Measurements from ENCODE around the gene CNFN.

CNFN gene

DNA sequence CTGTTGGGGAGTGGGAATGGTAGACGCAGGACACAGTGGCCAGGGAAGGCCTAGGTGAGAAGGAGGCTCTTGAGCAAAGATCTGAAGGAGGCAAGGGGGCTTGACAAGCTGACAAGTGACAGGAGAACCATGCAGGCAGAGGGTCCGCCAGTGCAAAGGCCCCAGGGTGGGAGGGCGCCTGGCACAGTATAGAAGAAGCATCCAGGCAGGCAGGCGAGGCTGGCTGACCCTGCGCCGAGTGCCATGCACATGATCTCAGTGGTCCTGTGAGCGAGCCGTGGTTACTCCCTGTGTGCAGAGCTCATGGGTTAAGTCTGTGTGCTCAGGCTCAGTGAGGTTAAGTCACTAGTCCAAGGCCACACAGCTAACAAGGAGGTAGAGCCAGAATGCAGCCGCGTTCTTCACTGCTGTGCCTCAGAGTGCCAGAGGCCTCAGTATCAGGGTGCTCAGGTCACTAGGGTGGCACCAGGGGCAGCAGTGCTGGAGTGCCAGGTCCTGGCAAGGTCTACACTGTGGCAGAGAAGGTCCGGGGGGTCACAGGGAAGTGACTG is 15.2 kb downstream of the CNFN start:
- no peak for DNase-seq (ENCODE audit: low spot score)

GRCh38 chr19:42370626-42371175 is 19.4 kb downstream of the CNFN start:
- no peak for DNase-seq (ENCODE audit: low spot score)

DNA sequence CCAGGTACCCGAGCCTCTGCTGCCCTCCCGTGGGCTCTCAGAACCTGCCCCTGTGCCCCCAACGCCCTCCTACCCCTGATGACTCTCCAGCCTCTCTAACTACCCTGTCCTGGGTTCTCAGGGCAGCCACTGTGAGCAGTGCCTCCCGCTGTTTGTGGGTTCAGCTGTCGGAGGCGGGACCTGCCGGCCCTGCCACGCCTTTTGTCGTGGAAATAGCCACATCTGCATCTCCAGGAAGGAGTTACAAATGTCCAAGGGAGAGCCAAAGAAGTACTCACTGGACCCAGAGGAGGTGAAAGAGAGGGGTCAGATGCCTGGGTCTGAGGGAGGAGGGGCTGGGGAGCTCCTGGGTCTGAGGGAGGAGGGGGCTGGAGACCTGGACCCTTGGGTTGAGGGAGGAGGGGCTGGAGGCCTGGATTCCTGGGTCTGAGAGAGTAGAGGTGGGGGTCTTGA is 20.0 kb downstream of the CNFN start:
- no peak for DNase-seq (ENCODE audit: low spot score)

DNA sequence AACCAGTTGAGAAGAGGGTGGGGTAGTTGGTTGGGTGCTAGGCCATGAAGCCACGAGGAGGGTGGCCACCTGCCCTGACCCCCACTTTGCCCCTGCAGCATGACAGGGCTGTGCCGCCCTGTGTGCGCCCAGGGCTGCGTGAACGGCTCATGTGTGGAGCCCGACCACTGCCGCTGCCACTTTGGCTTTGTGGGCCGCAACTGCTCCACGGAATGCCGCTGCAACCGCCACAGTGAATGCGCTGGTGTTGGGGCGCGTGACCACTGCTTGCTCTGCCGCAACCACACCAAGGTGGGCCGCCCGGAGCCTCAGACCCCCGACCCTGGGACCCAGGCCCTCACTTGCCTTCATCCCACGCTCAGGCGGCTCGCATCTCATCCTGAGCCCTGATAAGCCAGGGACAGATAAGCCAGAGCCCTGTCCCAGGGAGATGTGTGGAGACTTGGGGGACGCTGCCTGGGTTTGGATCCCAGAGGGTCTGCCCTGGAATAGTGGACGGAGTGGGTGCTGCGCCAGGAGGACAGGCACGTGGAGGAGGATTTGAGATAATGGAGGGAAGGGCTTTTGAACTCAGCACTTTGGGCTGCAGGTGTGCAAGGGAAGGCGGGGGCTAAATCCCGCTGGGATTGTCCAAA is 20.5 kb downstream of the CNFN start:
- no peak for DNase-seq (ENCODE audit: low spot score)

GRCh38 chr19:42368765-42369164 is 21.3 kb downstream of the CNFN start:
- no peak for DNase-seq (ENCODE audit: low spot score)

- DNase-seq (ENCODE audit: low spot score), result no peak
These were observed 21.7 kb downstream of the CNFN start for GRCh38 chr19:42368360-42368759.

GRCh38 chr19:42367929-42368328 is 22.2 kb downstream of the CNFN start:
- no peak for DNase-seq (ENCODE audit: low spot score)

DNA sequence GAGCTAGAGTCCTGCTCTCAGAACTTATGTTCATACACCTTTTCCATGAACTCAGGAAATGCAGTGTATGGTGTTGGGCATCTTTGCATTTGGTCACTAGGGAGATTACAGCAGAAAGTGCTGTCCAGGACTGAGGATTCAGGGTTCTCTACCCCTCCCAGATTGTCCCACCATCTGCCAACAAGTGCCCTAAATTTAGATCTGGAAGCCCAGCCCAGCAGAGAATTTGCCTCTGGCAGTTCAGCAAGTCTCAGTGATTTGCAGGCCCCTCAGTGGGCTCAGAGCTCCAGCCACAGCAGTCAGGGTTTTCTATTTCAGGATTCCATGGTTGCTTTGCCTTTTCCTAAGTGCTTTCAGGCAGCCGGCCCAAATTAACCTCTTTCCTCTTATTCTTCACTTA is 23.4 kb downstream of the CNFN start:
- no peak for DNase-seq (ENCODE audit: low spot score)

DNA sequence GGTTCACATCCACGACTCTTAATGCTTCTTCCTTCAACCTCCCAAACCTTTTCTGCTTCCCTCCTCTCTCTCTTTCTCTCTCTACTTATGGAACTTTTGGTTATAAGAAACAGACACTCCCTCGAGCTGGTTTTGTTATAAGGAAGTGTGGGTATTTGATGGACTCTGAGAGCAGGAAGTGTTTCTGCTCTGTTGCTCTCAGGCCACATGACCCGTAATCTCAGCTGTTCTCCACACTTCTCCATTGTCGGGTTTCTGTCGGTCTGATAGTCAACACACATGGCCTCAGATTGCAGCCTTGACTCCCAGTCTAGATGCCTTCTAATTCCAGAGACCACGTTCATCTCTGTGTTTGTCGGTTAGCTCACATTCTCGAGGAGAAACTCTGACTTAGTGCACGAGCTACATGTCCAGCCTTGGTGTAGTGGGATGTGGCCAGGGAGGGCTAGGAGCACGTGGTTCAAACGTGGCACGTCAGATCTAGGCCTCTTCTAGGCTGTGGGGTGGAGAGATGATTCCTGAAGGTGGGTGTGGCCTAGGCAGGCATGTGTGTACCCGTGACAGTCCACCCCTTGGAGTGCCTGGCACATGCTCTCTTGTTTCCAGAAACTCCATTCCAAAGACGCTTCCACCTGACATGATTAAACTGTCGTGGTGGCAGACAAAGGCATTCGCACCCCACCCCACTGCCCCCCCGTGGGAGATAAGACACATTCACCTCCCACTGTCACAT is 26.3 kb downstream of the CNFN start:
- DNase-seq (ENCODE audit: low spot score), result no peak

DNA sequence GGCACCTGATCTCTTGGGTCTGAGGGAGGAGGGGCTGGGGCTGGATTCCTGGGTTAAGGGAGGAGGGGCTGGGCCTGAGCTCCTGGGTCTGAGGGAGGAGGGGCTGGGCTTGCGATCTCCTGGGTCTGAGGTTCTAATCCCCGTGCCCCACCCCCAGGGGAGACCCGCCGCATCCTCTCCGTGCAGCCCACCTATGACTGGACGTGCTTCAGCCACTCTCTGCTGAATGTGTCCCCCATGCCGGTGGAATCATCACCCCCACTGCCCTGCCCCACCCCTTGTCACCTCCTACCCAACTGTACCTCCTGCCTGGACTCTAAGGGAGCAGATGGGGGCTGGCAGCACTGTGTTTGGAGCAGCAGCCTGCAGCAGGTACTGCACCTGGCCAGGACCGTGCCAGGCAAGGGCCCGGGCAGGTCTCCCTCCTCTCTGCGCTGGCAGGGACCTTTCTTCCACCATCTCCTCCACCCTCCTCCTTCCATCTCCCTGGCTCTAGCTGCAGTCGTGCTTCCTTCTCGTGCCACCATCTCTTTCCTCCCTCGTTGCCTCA is 27.1 kb downstream of the CNFN start:
- DNase-seq (ENCODE audit: low spot score), result no peak

DNA sequence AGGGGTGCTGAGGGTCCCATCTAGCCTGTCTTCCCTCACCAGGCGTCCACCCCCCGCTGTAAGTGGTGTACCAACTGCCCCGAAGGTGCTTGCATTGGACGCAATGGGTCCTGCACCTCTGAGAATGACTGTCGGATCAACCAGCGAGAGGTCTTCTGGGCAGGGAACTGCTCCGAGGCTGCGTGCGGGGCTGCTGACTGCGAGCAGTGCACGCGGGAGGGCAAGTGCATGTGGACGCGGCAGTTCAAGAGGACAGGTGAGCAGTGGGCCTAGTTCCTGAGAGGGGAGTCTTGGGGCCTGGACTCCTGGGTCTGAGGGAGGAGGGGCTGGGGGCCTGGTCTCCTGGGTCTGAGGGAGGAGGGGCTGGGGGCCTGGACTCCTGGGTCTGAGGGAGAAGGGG is 27.8 kb downstream of the CNFN start:
- no peak for DNase-seq (ENCODE audit: low spot score)

DNA sequence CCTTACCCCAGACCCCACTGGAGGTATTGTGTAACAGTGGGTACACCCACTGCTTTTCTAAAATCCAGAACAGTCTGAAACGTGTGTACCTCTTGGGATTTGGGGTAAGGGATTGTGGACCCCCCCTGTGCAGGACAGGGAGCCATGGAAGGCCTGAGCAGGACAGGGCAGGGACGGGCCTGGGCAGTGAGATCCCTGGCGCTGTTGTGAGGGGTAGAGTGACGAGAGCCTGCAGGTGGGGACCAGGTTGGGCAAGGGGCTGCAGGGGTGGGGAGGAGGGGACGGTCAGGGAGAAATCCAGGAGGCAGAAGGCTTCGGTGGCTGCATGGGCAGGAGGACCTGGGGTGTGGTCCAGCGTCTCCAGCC is 28.6 kb downstream of the CNFN start:
- no peak for DNase-seq (ENCODE audit: low spot score)

DNA sequence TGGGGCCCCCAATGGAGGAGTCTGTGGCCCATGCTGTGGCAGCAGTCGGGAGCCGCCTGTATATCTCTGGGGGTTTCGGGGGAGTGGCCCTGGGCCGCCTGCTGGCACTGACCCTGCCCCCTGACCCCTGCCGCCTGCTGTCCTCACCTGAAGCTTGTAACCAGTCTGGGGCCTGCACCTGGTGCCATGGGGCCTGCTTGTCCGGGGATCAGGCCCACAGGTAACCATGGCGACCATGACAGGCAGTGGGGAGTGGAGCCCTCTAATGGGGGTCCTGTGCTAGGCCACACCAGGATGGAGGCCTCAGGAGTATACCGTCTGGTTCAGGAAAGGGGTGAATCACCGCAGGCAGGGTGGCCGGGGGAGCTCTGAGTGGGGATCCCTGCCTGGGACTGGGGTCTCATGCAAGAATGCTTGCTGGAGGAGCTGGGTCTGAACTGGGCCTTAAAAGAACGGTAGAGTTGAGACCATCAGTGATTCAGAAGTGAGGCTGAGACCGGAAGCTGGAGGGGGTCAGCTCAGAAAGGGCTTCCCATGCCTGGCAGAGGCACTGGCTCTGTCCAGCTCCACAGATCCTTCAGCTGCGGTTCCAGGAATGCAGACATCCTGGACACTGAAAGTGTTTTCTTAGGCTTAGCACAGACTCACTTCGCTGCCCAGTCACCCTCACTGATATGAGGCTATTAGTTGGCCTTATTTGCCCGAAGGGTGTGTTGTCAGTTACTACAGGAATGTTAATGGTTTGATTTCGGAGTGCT is 29.1 kb downstream of the CNFN start:
- DNase-seq (ENCODE audit: low spot score), result no peak

DNA sequence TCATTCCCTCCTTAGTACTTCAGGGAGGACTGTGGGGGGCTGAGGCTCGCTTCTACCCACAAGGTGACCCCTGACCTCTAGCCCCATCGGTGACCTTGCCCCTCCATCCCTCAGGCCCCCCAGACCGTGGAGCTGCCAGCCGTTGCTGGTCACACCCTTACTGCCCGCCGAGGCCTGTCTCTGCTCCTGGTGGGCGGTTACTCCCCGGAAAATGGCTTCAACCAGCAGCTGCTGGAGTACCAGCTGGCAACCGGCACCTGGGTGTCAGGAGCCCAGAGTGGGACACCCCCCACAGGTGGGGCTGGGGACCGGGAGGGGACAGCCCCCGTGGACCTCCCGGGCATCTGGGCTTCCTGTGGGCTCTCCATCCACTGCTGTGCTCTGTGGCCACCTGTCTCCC is 32.8 kb downstream of the CNFN start:
- DNase-seq (ENCODE audit: low spot score), result no peak

DNA sequence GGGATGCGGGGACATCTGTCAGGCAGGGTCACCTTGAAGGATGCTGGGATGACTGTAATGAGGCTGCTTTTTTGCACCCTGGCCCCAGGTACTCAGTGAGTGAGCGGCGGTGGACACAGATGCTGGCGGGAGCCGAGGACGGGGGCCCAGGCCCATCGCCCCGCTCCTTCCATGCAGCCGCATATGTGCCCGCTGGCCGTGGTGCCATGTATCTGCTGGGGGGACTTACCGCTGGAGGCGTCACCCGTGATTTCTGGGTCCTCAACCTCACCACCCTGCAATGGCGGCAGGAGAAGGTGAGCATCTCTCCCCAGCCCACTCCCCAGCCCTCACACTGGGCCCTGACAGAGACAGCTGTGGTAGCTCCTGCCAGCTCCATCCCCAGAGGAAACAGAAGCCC is 33.4 kb downstream of the CNFN start:
- no peak for DNase-seq (ENCODE audit: low spot score)

- no peak for DNase-seq (ENCODE audit: low spot score)
These were observed 34.2 kb downstream of the CNFN start for GRCh38 chr19:42355896-42356295.

DNA sequence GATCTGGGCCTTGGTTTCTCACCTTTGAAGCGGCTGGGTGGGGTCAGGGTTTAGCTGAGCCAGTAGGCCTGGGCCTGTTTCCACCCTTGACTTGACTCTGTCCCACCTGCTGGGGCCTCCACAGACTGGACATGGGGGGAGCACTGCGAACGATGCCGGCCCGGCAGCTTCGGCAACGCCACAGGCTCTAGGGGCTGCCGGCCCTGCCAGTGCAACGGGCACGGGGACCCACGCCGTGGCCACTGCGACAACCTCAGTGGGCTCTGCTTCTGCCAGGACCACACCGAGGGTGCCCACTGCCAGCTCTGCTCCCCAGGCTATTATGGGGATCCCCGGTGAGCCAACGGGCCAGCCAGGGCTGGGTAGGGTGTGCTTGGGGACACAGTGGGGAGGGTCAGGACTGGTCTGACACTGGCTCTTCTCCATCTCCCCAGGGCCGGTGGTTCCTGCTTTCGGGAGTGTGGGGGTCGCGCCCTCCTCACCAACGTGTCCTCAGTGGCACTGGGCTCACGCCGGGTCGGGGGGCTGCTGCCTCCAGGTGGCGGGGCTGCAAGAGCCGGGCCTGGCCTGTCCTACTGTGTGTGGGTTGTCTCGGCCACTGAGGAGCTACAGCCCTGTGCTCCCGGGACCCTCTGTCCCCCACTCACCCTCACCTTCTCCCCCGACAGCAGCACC is 36.6 kb downstream of the CNFN start:
- no peak for DNase-seq (ENCODE audit: low spot score)

DNA sequence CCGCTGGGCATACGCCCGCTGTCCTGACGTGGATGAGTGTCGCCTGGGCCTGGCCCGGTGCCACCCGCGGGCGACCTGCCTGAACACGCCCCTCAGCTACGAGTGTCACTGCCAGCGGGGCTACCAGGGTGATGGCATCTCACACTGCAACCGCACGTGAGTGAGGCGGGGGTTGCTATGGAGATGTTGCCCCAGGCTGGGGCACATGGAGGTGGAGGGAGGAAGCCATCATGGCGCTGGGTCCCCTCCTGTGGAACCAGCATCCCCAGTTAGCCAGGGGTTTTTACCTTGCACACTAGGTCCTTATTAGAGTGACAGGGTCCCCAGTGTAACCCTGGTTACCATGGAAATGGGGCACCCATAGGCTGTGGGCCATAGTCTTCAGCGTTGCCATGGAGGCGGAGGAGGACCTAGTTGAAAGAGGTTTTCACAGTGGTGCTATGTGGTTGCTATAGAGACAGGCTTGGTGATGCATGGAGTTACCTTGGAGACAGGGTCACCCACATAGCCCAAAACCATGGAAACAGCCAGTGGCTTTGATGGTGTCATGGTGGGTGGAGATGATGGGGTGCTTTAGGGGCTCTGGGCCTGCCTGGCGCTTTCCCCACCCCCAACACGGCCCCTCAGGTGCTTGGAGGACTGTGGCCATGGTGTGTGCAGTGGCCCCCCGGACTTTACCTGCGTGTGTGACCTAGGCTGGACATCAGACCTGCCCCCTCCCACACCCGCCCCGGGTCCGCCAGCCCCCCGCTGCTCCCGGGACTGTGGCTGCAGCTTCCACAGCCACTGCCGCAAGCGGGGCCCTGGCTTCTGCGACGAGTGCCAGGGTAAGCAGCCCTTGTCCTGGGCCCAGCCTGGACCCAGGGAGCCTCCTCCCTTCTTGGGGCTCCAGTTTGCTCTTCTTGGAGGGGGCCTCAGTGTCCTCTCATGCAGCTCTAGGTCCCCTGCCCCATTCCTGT is 37.5 kb downstream of the CNFN start:
- DNase-seq (ENCODE audit: low spot score), result no peak

DNA sequence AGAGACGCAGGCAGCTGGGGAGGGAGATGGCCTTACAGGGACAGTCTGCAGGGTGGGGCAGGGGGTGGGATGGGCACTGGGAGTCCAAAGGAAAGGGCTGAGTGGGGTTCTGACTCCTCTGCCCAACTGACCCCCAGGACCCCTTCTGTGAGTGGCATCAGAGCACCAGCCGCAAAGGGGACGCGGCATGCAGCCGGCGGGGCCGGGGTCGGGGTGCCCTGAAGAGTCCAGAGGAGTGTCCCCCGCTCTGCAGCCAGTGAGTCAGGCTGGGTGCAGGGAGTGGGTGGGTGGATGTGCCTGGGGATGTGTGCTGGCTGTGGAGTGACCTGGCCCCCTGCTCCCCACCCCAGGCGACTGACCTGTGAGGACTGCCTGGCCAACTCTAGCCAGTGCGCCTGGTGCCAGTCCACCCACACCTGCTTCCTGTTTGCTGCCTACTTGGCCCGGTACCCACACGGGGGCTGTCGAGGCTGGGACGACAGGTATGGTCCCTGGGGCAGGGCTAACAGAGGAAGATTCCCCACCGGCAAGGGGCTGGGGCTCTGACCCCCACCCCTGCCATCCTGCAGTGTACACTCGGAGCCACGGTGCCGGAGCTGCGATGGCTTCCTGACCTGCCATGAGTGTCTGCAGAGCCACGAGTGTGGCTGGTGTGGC is 38.9 kb downstream of the CNFN start:
- no peak for DNase-seq (ENCODE audit: low spot score)

- no peak for DNase-seq (ENCODE audit: low spot score)
These were observed 39.7 kb downstream of the CNFN start for GRCh38 chr19:42350417-42350816.

Measured in LoVo (cell line).